Retinal pigment epithelial cell (primary cell): ENCODE results near the gene ROBO3.

ENCODE experiments used
- DNase-seq: peaks from one replicate; pipeline ENCODE4 v3.0.0-alpha.2; 2010; ENCODE audit warnings: low read depth
- H3K4me3 ChIP-seq: 2 replicates; pipeline ENCODE4 v1.5.1; 2011; ENCODE audit warnings: mild to moderate bottlenecking, low read length, control low read depth, moderate library complexity
- CTCF ChIP-seq: conservative IDR thresholded peaks from 2 replicates; pipeline ENCODE4 v1.5.1; 2011; ENCODE audit warnings: low read depth, low read length, control low read depth, inconsistent platforms

ROBO3 gene

GRCh38 chr11:124880290-124880611, 15.0 kb downstream of the ROBO3 start:
- TF ChIP-seq CTCF, result no peak
- no peak overlapping the region for H3K4me3 ChIP-seq
- no peak for DNase-seq

DNA sequence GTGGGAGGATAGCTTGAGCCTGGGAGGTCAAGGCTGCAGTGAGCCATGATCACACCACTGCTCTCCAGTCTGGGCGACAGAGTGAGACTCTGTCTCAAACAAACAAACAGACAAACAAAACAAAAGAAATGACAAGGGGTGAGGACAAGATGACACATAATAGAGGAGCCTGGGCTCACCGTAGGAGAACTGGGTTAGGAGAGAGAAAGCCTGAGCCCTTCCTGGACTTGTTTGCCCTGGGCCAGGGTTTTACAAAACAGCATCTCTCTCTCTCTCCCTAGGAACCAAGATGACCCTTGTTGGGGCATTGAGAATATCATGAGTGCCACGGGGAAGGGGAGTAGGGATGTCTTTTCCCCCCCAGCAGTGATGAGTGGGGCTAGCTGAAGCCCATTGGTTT, 15.7 kb downstream of the ROBO3 start:
- DNase-seq, result no peak
- H3K4me3 ChIP-seq, result no peak overlapping the region
- no peak for TF ChIP-seq CTCF

- no peak for TF ChIP-seq CTCF
- no peak for DNase-seq
- no peak overlapping the region for H3K4me3 ChIP-seq
Measured at GRCh38 chr11:124882339-124883071, 17.3 kb downstream of the ROBO3 start.

GRCh38 chr11:124884340-124884739, 19.1 kb downstream of the ROBO3 start:
- TF ChIP-seq CTCF, result no peak
- H3K4me3 ChIP-seq, result no peak overlapping the region
- no peak for DNase-seq

GRCh38 chr11:124884869-124885479, 19.7 kb downstream of the ROBO3 start:
- no peak for DNase-seq
- TF ChIP-seq CTCF, result no peak
- no peak overlapping the region for H3K4me3 ChIP-seq

DNA sequence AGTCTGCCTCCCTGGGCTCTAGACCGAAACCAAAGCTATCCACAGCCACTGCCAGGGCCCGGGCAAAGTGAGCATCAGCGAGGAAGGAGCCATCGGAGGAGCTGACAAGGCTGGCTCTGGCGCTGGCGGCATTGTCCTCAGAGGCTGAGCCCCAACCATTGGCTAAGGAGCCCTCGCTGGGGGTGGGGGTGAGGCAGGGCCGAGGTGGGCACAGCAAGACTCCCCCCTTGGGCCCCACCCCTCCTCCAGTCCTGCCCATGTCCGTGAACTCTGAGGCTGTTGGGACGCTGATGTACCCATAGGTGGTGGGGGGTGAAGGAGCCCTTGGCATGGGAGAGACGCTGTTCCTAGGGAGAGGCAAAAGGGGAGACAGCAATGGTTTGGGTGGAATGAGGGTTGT, 21.2 kb downstream of the ROBO3 start:
- no peak for DNase-seq
- TF ChIP-seq CTCF, result no peak
- H3K4me3 ChIP-seq, result no peak overlapping the region
